Measurements from ENCODE around the gene EPS15.

DNA sequence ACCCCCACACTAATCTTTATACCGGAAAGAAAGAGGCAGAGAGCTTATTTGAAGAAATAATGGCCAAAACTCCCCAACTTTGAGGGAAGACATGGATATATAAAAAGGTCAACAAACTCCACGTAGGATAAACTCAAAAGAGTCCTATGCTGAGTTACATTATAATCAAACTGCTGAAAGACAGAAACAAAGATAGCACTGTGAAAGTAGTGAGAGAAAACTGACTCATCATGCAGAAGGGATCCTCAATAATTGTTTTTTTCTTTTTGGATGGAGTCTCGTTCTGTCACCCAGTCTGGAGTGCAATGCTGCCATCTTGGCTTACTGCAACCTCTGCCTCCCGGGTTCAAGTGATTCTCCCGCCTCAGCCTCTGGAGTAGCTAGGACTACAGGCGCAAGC, 140.2 kb downstream of the EPS15 start:
- no peak for TF ChIP-seq POLR2A (IDR thresholded peaks at IDR 0.05)
- TF ChIP-seq, protein P1, sequence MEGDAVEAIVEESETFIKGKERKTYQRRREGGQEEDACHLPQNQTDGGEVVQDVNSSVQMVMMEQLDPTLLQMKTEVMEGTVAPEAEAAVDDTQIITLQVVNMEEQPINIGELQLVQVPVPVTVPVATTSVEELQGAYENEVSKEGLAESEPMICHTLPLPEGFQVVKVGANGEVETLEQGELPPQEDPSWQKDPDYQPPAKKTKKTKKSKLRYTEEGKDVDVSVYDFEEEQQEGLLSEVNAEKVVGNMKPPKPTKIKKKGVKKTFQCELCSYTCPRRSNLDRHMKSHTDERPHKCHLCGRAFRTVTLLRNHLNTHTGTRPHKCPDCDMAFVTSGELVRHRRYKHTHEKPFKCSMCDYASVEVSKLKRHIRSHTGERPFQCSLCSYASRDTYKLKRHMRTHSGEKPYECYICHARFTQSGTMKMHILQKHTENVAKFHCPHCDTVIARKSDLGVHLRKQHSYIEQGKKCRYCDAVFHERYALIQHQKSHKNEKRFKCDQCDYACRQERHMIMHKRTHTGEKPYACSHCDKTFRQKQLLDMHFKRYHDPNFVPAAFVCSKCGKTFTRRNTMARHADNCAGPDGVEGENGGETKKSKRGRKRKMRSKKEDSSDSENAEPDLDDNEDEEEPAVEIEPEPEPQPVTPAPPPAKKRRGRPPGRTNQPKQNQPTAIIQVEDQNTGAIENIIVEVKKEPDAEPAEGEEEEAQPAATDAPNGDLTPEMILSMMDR (IDR thresholded peaks at IDR 0.05): no peak
- TF ChIP-seq EP300 (IDR thresholded peaks at IDR 0.05): no peak
